GM10847 (cell line): Measurements from ENCODE around the gene YKT6.

ENCODE experiments used
- POLR2A ChIP-seq: IDR thresholded peaks from 2 replicates; pipeline ENCODE4 v1.6.1; 2011; ENCODE audit not compliant: insufficient read length; ENCODE audit errors: extremely low read depth

Gene YKT6

GRCh38 chr7:44161371-44161770, 39.4 kb upstream of the YKT6 start:
- TF ChIP-seq POLR2A = no peak

- TF ChIP-seq POLR2A = no peak
Observed at GRCh38 chr7:44162179-44162578, 38.6 kb upstream of the YKT6 start.

- no peak for TF ChIP-seq POLR2A
Observed at GRCh38 chr7:44162785-44163395, 37.9 kb upstream of the YKT6 start.

GRCh38 chr7:44163591-44163990, 37.2 kb upstream of the YKT6 start:
- TF ChIP-seq POLR2A = no peak

GRCh38 chr7:44167920-44168319, 32.9 kb upstream of the YKT6 start:
- no peak for TF ChIP-seq POLR2A

- TF ChIP-seq POLR2A = no peak
Observed at GRCh38 chr7:44172352-44172751, 28.4 kb upstream of the YKT6 start.

- no peak for TF ChIP-seq POLR2A
Observed at GRCh38 chr7:44172803-44173424, 27.9 kb upstream of the YKT6 start.

GRCh38 chr7:44173911-44174693, 26.7 kb upstream of the YKT6 start:
- no peak for TF ChIP-seq POLR2A

- no peak for TF ChIP-seq POLR2A
Observed at GRCh38 chr7:44175730-44176129, 25.0 kb upstream of the YKT6 start.

- TF ChIP-seq POLR2A = no peak
Observed at GRCh38 chr7:44176486-44176885, 24.3 kb upstream of the YKT6 start.

- no peak for TF ChIP-seq POLR2A
Observed at GRCh38 chr7:44177570-44178131, 23.1 kb upstream of the YKT6 start.

GRCh38 chr7:44180631-44181030, 20.1 kb upstream of the YKT6 start:
- TF ChIP-seq POLR2A = no peak

- TF ChIP-seq POLR2A = no peak
Observed at GRCh38 chr7:44182827-44183226, 18.0 kb upstream of the YKT6 start.

GRCh38 chr7:44183386-44183785, 17.4 kb upstream of the YKT6 start:
- TF ChIP-seq POLR2A = no peak

GRCh38 chr7:44184206-44184872, 16.4 kb upstream of the YKT6 start:
- no peak for TF ChIP-seq POLR2A
